ENCODE measurements around the gene SOHLH2.

GRCh38 chr13:36190771-36191170, 23.6 kb downstream of the SOHLH2 start:
- TF ChIP-seq, protein P1, sequence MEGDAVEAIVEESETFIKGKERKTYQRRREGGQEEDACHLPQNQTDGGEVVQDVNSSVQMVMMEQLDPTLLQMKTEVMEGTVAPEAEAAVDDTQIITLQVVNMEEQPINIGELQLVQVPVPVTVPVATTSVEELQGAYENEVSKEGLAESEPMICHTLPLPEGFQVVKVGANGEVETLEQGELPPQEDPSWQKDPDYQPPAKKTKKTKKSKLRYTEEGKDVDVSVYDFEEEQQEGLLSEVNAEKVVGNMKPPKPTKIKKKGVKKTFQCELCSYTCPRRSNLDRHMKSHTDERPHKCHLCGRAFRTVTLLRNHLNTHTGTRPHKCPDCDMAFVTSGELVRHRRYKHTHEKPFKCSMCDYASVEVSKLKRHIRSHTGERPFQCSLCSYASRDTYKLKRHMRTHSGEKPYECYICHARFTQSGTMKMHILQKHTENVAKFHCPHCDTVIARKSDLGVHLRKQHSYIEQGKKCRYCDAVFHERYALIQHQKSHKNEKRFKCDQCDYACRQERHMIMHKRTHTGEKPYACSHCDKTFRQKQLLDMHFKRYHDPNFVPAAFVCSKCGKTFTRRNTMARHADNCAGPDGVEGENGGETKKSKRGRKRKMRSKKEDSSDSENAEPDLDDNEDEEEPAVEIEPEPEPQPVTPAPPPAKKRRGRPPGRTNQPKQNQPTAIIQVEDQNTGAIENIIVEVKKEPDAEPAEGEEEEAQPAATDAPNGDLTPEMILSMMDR (IDR thresholded peaks at IDR 0.05; ENCODE audit: borderline replicate concordance, extremely low read depth, low read length, poor library complexity, severe bottlenecking) = no peak
- no peak for TF ChIP-seq EZH2 (IDR thresholded peaks at IDR 0.05; ENCODE audit: borderline replicate concordance, low read depth, low read length, severe bottlenecking)

Data from DND-41 (cell line).